ENCODE measurements around the gene SPO11.

DNA sequence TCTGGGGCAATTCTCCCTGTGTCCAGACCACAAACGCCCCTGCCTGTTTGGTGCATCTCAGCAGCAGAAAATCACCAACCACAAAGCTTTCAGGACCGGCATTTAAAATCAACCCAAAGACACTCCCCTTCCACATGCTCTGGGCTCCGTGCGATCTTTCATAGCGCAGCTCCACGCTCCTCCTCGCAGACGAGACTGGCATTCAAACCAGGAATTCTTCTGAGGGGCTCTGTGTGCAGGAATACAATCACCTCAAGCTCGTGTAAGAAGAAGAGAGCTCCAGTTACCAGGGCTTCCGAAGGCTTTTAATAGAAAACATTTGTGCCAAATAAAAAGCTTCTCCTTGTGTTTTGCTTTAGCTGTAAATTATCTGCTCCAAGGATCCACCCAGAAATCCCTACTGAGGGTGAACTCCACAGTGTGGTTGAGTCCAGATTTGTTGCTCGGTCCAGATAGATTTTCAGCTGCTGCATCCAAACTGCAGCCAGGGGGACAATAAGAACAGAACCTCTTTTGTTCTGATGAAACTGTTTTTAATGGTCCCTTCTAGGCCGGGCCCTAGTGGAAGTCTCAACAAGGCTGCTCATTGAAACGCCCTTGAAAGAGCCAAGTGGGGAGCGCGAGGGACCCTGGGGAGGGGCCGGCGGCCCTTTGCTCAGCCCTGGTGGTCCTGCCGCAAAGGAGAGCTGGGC lies 46.8 kb upstream of the SPO11 start:
- TF ChIP-seq ZNF274 (IDR thresholded peaks at IDR 0.05; ENCODE audit: low read depth, low read length) (no peak), SUZ12 (IDR thresholded peaks at IDR 0.05; ENCODE audit: extremely low read depth, insufficient read depth, insufficient read length) (no peak), YY1 (IDR thresholded peaks at IDR 0.05; ENCODE audit: insufficient read depth, insufficient read length) (no peak)

Measured in NT2/D1 (cell line).